Epithelial cell of esophagus (primary cell): ENCODE data around the gene MYH7B.

Experiments used
- DNase-seq: peaks from one replicate; pipeline ENCODE4 v3.0.0; 2010; ENCODE audit warnings: low read depth
- H3K4me3 ChIP-seq: 2 replicates; pipeline ENCODE4 v1.5.1; 2011; ENCODE audit warnings: mild to moderate bottlenecking, low read length, control low read depth
- TF ChIP-seq, protein P1 (sequence below): IDR thresholded peaks from 2 replicates; pipeline ENCODE4 v1.5.1; 2011; ENCODE audit warnings: low read depth, mild to moderate bottlenecking, low read length, control low read depth, inconsistent platforms; ENCODE audit not compliant: insufficient read depth; ENCODE audit errors: missing control alignments

Gene MYH7B

DNA sequence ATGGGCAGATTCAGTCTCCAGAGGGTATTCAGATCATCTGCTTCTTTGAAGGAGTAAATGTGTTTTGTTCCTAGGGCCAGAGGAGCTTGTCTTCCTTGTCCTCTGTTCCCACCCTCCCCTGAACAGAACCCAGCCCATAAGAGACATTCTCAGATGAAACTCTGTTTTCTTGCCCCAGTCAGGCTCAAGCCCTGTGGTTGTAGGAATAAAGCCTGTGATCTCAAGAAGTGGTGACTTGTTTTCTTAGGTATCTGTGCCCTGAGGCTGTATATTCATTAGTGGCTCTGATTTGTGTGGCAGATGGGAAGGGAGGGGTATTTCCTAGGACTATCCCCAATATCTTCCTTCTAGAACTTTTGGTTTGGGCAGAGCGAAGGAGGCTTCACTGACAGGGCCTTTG is 27.9 kb upstream of the MYH7B start:
- TF ChIP-seq, protein P1, sequence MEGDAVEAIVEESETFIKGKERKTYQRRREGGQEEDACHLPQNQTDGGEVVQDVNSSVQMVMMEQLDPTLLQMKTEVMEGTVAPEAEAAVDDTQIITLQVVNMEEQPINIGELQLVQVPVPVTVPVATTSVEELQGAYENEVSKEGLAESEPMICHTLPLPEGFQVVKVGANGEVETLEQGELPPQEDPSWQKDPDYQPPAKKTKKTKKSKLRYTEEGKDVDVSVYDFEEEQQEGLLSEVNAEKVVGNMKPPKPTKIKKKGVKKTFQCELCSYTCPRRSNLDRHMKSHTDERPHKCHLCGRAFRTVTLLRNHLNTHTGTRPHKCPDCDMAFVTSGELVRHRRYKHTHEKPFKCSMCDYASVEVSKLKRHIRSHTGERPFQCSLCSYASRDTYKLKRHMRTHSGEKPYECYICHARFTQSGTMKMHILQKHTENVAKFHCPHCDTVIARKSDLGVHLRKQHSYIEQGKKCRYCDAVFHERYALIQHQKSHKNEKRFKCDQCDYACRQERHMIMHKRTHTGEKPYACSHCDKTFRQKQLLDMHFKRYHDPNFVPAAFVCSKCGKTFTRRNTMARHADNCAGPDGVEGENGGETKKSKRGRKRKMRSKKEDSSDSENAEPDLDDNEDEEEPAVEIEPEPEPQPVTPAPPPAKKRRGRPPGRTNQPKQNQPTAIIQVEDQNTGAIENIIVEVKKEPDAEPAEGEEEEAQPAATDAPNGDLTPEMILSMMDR = no peak
- peak; percentile 76 for DNase-seq
- H3K4me3 ChIP-seq = no peak overlapping the region

DNA sequence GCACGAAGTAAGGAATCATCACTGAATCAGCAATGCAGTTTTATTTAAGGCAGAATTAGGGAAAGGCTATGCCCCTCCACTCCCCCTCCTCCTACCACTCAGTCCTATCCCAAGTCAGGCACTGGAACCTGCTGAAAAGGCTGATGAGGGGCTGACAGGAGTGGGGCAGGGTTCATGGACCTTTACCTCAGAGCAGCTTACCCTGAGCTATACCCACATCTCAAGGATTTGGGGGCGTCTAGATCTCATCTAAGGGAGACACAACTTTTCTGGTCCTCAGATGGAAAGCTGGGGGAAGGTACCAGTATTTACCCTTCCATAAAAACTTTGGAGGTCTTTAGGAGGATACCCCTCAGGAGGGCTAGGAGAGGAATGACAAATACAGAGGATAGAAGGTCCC is 27.3 kb upstream of the MYH7B start:
- no peak overlapping the region for H3K4me3 ChIP-seq
- DNase-seq = no peak
- TF ChIP-seq, protein P1 = no peak

DNA sequence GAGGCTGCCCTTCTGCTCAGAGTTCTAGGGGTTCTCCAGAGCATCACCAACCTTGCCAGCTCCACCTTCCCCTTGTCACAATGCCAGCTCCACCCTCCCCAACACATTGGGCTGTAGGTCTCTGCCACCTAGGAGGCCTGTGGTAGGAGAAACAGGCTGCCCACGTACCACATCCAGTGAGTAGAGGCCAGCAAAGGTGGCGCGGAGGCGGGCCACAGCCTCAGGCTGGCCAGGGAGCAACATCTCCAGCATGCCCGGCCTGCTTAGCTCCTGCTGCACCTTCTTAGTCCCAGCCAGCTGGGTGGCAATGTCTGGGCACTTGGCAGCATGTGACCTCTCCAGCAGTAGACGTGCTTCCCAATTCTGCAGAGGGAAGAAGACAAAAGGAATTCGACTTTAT is 23.9 kb upstream of the MYH7B start:
- no peak for DNase-seq
- TF ChIP-seq, protein P1 = no peak
- H3K4me3 ChIP-seq = no peak overlapping the region

DNA sequence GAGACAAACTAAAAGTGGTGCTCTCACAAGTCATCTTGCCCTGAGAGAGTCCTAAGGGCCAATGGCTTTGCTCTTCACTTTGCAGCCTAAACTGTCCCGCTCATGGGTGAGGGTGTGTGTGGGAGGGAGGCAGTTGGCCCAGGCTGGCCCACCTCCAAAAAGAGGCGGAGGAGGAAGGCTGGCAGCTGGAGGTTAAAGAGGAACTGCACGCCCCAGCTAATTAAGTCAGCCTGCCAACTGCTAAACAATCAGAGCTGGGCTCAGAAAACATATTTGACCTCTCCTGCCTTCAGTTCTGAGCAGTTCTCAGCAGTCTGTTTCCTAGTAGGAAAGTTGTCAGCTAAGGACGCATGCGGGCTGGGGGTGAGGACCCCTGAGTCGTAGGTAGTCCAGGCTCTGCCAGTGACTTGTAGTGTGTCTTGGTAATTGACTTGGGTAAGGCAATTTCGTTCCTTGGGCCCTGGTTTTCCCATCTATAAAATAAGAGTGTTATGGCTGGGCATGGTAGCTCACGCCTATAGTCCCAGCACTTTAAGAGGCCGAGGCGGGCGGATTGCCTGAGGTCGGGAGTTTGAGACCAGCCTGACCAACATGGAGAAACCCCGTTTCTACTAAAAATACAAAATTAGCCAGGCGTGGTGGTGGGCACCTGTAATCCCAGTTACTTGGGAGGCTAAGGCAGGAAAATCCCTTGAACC is 17.1 kb upstream of the MYH7B start:
- TF ChIP-seq, protein P1 = no peak
- no peak for DNase-seq
- H3K4me3 ChIP-seq = no peak overlapping the region

DNA sequence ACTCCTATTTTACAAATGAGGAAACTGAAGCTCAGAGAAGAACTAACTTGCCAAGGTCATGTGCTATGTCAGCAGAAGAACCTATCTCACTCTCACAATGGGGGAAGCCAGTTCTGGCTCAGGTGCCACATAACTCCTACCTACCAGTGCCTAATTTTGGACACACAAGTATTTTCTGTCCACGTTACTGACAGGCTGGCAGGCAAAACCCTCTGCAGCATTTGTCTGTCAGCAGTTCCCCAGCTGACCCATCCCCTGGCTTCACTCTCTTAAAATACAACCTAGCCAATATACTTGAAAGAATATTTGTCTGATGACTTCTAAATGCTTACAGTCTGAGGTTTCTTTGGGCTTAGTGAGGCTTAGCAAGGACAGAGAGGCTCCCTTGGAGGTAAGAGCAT is 15.6 kb upstream of the MYH7B start:
- TF ChIP-seq, protein P1 = no peak
- no peak overlapping the region for H3K4me3 ChIP-seq
- DNase-seq = no peak

DNA sequence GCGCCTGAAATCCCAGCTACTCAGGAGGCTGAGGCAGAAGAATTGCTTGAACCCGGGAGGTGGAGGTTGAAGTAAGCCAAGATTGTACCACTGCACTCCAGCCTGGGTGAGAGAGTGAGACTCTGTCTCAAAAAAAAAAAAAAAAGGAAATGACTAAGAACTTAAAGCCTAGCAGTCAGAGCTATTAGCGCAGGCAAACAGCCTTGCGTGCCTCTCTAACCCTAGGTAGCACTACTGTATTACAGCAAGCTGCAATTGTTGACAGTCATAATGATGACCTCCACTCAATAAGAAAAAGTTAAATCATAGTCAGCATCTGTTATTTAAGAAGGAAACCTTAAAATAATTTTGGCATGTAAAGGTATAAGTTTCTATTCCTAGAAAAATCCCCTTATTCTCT is 14.4 kb upstream of the MYH7B start:
- peak; percentile 51 for DNase-seq
- TF ChIP-seq, protein P1 = no peak
- no peak overlapping the region for H3K4me3 ChIP-seq

DNA sequence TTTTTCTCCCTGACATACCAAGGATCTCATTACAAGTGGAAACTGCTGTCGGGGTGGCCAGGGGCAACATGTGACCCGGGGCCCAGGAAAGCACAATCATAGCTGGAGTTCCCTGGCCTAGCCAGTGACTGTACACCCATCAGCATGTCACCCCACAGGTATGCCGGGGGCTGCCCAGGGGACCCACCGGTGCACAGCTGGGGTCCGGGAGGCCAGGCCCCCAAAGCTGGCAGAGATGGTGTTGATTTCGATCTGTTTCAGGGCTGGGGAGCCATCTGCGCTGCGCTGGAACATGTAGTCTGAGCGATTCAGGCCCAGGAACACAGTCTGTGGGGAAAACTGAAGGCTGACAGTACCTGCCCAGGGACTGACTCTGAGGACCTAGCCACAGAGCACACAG is 13.4 kb upstream of the MYH7B start:
- H3K4me3 ChIP-seq = no peak overlapping the region
- TF ChIP-seq, protein P1 = no peak
- no peak for DNase-seq
